Measurements from ENCODE around the gene CABLES2. TPM values are rescaled to one million over a fixed set of nuclear protein-coding genes. Genes with fewer than 3 reads are reported as not detected.

CABLES2 gene
- total and polyA plus RNA-seq, 9 of the 15 experiments (the other 6 are each of a cell fraction or from before 2014, with no cell fraction given), result 0.46 to 4.2 (median 1.6) TPM

DNA sequence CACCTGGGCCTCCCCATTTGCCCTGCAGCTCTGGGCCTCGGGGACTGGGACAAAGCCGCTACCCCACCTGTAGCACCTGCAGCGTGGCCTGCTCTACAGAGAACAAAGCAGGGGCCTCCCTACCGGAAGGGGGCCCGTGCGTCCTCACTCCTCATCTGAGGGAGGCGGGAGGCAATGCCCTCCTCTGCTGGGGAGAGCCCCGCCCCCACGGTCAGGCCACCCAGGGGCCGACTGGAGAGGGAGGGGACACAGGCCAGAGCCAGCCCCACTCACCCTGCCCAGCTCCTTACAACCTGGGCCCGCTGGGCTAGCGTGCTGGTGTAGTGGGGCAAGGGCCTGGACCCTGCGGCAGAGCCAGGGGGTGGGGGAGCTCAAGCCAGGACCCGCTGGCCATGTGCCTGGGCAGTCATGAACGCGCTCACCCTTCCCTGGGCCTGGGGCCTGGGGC, 48.0 kb downstream of the CABLES2 start (continued):
- TF ChIP-seq, protein P1, sequence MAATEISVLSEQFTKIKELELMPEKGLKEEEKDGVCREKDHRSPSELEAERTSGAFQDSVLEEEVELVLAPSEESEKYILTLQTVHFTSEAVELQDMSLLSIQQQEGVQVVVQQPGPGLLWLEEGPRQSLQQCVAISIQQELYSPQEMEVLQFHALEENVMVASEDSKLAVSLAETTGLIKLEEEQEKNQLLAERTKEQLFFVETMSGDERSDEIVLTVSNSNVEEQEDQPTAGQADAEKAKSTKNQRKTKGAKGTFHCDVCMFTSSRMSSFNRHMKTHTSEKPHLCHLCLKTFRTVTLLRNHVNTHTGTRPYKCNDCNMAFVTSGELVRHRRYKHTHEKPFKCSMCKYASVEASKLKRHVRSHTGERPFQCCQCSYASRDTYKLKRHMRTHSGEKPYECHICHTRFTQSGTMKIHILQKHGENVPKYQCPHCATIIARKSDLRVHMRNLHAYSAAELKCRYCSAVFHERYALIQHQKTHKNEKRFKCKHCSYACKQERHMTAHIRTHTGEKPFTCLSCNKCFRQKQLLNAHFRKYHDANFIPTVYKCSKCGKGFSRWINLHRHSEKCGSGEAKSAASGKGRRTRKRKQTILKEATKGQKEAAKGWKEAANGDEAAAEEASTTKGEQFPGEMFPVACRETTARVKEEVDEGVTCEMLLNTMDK (IDR thresholded peaks at IDR 0.05; ENCODE audit: borderline replicate concordance, insufficient read depth, low read depth, low read length, poor library complexity, severe bottlenecking), result peak; percentile 41
- TF ChIP-seq POLR2A (conservative IDR thresholded peaks at IDR 0.05) (peak; percentile 79), RBFOX2 (IDR thresholded peaks at IDR 0.05; ENCODE audit: low read depth, low read length) (peak; percentile 79), HDAC1 (IDR thresholded peaks at IDR 0.05) (peak in 1 of 2 experiments; percentile 9; a peak in 1 of 4 replicates), SAP30 (IDR thresholded peaks at IDR 0.05; ENCODE audit: borderline replicate concordance, insufficient read depth, low read depth, low read length, poor library complexity, severe bottlenecking) (no peak), NBN (IDR thresholded peaks at IDR 0.05; ENCODE audit: low read depth) (no peak), DPF2 (IDR thresholded peaks at IDR 0.05) (peak; percentile 50), ZNF3 (CRISPR knock-in tag; IDR thresholded peaks at IDR 0.05) (no peak), RCOR1 (IDR thresholded peaks at IDR 0.05; ENCODE audit: borderline replicate concordance in 1 of 2, low read depth in 2 of 2, low read length in 2 of 2) (peak in 1 of 2 experiments; percentile 21; a peak in 1 of 4 replicates)
- TF ChIP-seq, protein P2, sequence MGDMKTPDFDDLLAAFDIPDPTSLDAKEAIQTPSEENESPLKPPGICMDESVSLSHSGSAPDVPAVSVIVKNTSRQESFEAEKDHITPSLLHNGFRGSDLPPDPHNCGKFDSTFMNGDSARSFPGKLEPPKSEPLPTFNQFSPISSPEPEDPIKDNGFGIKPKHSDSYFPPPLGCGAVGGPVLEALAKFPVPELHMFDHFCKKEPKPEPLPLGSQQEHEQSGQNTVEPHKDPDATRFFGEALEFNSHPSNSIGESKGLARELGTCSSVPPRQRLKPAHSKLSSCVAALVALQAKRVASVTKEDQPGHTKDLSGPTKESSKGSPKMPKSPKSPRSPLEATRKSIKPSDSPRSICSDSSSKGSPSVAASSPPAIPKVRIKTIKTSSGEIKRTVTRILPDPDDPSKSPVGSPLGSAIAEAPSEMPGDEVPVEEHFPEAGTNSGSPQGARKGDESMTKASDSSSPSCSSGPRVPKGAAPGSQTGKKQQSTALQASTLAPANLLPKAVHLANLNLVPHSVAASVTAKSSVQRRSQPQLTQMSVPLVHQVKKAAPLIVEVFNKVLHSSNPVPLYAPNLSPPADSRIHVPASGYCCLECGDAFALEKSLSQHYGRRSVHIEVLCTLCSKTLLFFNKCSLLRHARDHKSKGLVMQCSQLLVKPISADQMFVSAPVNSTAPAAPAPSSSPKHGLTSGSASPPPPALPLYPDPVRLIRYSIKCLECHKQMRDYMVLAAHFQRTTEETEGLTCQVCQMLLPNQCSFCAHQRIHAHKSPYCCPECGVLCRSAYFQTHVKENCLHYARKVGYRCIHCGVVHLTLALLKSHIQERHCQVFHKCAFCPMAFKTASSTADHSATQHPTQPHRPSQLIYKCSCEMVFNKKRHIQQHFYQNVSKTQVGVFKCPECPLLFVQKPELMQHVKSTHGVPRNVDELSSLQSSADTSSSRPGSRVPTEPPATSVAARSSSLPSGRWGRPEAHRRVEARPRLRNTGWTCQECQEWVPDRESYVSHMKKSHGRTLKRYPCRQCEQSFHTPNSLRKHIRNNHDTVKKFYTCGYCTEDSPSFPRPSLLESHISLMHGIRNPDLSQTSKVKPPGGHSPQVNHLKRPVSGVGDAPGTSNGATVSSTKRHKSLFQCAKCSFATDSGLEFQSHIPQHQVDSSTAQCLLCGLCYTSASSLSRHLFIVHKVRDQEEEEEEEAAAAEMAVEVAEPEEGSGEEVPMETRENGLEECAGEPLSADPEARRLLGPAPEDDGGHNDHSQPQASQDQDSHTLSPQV (IDR thresholded peaks at IDR 0.05), result peak; percentile 91
- TF ChIP-seq, protein P3, sequence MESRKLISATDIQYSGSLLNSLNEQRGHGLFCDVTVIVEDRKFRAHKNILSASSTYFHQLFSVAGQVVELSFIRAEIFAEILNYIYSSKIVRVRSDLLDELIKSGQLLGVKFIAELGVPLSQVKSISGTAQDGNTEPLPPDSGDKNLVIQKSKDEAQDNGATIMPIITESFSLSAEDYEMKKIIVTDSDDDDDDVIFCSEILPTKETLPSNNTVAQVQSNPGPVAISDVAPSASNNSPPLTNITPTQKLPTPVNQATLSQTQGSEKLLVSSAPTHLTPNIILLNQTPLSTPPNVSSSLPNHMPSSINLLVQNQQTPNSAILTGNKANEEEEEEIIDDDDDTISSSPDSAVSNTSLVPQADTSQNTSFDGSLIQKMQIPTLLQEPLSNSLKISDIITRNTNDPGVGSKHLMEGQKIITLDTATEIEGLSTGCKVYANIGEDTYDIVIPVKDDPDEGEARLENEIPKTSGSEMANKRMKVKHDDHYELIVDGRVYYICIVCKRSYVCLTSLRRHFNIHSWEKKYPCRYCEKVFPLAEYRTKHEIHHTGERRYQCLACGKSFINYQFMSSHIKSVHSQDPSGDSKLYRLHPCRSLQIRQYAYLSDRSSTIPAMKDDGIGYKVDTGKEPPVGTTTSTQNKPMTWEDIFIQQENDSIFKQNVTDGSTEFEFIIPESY (CRISPR knock-in tag; IDR thresholded peaks at IDR 0.05), result 0 out of 2 replicates have a peak, but pooled peaks have one; percentile 37
- TF ChIP-seq, protein P4, sequence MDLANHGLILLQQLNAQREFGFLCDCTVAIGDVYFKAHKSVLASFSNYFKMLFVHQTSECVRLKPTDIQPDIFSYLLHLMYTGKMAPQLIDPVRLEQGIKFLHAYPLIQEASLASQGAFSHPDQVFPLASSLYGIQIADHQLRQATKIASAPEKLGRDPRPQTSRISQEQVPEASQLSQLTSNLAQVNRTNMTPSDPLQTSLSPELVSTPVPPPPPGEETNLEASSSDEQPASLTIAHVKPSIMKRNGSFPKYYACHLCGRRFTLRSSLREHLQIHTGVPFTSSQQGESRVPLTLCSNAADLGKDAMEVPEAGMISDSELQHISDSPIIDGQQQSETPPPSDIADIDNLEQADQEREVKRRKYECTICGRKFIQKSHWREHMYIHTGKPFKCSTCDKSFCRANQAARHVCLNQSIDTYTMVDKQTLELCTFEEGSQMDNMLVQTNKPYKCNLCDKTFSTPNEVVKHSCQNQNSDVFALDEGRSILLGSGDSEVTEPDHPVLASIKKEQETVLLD (IDR thresholded peaks at IDR 0.05), result peak; percentile 74

Measured in K562 (cell line).